ENCODE results near the gene FOXF1.

FOXF1 gene

GRCh38 chr16:86517652-86518258 lies 7.4 kb downstream of the FOXF1 start:
- DNase-seq = no peak

GRCh38 chr16:86519007-86519648 lies 8.8 kb downstream of the FOXF1 start:
- DNase-seq = no peak

GRCh38 chr16:86519649-86520316 lies 9.5 kb downstream of the FOXF1 start:
- peak; percentile 23 to 44 for DNase-seq

GRCh38 chr16:86520317-86521210 lies 10.2 kb downstream of the FOXF1 start:
- DNase-seq = no peak

GRCh38 chr16:86521236-86522197 lies 11.2 kb downstream of the FOXF1 start:
- no peak for DNase-seq

GRCh38 chr16:86522634-86523033 lies 12.3 kb downstream of the FOXF1 start:
- no peak for DNase-seq

GRCh38 chr16:86523166-86523740 lies 12.9 kb downstream of the FOXF1 start:
- DNase-seq = no peak

GRCh38 chr16:86524029-86524428 lies 13.7 kb downstream of the FOXF1 start:
- no peak for DNase-seq

GRCh38 chr16:86525696-86526095 lies 15.4 kb downstream of the FOXF1 start:
- DNase-seq = no peak

- no peak for DNase-seq
Observed at GRCh38 chr16:86527366-86527765, 17.0 kb downstream of the FOXF1 start.

GRCh38 chr16:86528061-86528929 lies 18.0 kb downstream of the FOXF1 start:
- DNase-seq = no peak

- no peak for DNase-seq
Observed at GRCh38 chr16:86529160-86529559, 18.8 kb downstream of the FOXF1 start.

- no peak for DNase-seq
Observed at GRCh38 chr16:86530251-86531190, 20.2 kb downstream of the FOXF1 start.

- no peak for DNase-seq
Observed at GRCh38 chr16:86531191-86531545, 20.8 kb downstream of the FOXF1 start.

- DNase-seq = no peak
Observed at GRCh38 chr16:86531641-86532525, 21.6 kb downstream of the FOXF1 start.

GRCh38 chr16:86532526-86532815 lies 22.1 kb downstream of the FOXF1 start:
- DNase-seq = no peak

GRCh38 chr16:86533076-86533475 lies 22.7 kb downstream of the FOXF1 start:
- no peak for DNase-seq

- no peak for DNase-seq
Observed at GRCh38 chr16:86533767-86534351, 23.5 kb downstream of the FOXF1 start.
